OCI-LY3 (cell line): ENCODE data around the gene MYL5.

Experiments used
- CTCF ChIP-seq: fragments of 200-600, 300-600 bp; sonication (generic); IDR thresholded peaks from 2 replicates; pipeline ENCODE4 v1.5.1; 2014; ENCODE audit warnings: antibody characterized with exemption, low read length, low read depth
- EZH2phosphoT487 ChIP-seq: fragments of 200-600 bp; shearing (Covaris generic); IDR thresholded peaks from 2 replicates; pipeline ENCODE4 v1.6.1; 2018; ENCODE audit warnings: antibody characterized with exemption, mixed run types, low read depth

DNA sequence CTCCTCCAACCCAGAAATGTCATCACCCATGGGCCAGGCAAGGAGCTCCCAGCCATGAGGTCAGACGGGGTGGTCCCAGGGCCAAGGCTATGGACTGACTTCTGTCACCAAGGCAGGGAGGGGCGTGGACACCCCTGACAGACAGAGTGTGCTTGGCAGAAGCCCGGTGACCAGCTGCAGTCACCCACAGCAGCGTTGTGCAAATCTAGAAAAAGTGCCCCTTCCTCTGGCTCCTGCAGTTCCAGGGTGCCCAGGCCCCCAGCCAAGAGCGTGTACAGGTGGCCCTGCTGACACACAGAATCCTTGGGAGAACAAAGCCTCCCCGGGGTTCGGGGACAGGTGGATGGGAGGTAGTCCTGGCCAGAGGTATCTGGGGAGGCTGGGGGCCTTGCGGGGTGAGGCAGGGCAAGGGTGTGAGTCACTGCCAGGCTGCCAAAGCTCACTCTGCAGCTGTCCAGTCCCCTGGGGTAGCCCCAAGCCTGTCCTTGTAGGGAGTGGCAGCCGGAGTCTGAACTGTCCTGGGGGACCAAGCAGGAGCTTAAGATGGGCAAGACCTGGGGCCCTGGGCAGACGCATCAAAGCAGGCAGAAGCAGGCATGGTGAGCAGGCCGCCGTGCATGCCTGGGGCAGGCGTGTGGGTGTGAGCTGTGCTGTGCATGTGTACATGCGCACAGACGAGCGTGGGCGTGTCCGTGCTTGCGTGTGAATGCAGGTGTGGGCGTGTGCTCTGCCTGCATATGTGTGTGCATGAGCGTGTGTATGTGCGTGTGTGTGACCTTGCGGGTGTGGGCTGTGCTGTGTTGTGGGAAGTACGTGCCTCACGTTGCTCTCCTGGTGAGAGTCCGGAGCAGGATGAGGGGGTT, 3.3 kb downstream of the MYL5 start:
- no peak for TF ChIP-seq CTCF
- no peak for TF ChIP-seq EZH2phosphoT487
